HG02763 (cell line): ENCODE results near the gene ZSWIM1.

Source experiments
- ATAC-seq: cut with Tn5 transposase; IDR thresholded peaks from one replicate; pipeline ENCODE4 v1.9.1; 2021; ENCODE audit warnings: mild to moderate bottlenecking, moderate library complexity; ENCODE audit not compliant: unreplicated experiment

Gene ZSWIM1

DNA sequence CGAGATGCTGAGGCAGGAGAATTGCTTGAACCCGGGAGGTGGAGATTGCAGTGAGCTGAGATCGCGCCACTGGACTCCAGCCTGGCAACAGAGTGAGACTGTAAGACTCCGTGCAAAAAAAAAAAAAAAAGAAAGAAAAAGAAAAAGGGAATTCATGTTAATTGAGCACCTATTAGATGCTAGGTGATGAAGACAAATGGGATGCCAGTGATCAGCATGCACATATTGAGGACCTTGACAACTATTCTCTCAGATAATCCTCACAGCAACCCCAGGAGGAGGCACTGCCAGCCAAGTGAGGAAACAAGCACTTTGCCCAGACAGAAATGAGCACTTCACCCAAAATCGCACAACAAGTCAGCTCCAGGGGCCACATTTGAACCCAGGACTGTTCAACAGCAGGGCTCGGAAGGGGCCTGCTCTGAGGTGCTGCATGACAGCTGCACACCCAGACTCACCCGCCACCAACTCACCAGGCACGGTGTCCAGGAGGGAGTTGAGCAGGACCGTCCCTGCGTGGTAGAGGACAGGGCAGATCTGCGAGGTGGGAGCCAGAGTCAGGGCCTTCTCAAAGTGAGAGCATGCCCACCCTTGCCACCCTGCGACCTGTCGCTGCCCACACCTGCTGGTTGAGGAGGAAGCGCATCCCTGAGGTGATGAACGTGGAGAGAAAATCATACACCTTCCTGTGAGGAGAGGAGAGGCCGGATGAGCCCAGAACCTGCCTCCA lies 26.4 kb downstream of the ZSWIM1 start:
- ATAC-seq: no peak

- no peak for ATAC-seq
Measured at GRCh38 chr20:45908084-45908483, 27.1 kb downstream of the ZSWIM1 start.

- ATAC-seq: no peak
Measured at GRCh38 chr20:45909336-45909808, 28.3 kb downstream of the ZSWIM1 start.

- ATAC-seq: no peak
Measured at GRCh38 chr20:45909817-45910669, 29.0 kb downstream of the ZSWIM1 start.

DNA sequence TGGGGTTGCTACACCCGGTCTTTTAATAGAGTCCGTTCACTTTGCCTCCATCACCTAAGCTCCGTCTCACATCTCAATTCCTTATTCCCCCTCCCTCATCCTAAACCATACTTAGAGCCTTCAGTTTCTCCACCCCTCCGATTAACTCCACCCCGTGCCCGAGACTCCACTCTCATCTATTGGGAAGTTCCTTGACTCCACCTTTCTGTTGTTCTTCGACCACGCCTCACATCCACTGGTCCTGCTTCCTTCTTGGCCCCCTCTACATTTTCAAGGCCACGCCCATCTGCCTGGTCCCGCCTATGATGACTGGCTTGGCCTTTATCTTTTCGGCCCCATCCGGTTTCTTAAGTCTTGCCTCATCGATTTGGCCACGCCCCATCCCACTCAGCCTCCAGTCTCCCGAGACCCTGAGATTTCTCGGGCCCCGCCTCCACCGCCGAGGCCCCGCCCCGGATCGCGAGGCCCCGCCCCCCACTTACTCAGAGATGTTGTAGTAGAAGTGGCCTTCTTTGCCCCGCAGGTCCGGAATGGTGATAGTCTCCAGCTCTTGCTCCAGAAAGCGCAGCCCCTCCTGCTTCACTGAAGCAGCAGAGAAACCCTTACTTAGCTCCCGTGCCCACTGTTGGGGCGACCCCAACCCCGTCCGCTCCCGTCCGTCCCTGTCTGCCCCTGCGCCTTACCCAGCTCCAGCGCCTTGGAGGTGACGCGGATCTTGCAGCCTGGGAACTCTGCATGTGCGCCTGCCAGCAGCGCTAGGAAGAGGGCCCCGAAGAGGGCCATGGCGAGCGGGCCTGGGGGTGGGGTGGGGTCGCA lies 29.9 kb downstream of the ZSWIM1 start:
- ATAC-seq: peak; percentile 84

- ATAC-seq: no peak
Measured at GRCh38 chr20:45911486-45912343, 30.7 kb downstream of the ZSWIM1 start, which contains the start of gene PLTP. Gene PLTP, minus strand, starts transcription at chr20:45912155. Its CDS starts 703 bp downstream, at chr20:45911452.

- ATAC-seq: no peak
Measured at GRCh38 chr20:45912344-45912682, 31.3 kb downstream of the ZSWIM1 start.

GRCh38 chr20:45913116-45913515 lies 32.1 kb downstream of the ZSWIM1 start:
- ATAC-seq: no peak

DNA sequence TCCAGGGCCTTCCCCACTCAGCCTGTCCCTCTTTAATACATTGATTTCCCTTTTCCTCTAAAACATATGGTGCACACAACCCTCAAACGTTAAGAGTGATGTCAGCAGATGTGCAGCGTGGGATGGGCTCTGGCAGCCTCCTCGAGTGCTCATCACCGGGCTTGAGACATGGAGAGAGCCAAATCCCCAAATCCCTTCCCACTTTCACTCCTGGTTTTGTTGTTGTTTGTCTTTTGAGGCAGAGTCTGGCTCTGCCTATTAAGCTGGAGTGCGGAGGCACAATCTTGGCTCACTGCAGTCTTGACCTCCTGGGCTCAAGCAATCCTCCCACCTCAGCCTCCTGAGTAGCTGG lies 36.7 kb downstream of the ZSWIM1 start:
- no peak for ATAC-seq

DNA sequence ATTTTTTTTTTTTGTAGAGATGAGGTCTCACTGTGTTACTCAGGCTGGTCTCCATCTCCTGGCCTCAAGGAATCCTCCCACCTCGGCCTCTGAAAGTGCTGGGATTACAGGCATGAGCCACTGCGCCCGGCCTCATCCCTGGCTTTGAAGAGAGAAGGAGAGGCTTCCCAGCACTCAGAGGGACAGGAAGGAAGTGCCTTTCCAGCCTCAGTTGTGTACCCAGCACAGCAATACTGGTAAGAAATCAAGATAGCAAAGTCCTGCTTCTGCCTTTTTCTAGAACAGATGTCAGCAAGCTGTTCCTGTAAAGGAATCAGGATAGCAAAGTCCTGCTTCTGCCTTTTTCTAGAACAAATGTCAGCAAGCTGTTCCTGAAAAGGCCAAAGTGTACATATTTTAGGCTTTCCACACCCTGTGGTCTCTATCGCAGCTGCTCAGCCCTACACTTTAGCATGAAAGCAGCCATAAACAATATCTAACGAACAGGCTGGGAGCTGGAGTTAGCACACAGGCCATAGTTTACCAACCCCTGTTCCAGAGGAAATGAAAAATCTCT lies 37.2 kb downstream of the ZSWIM1 start:
- no peak for ATAC-seq

- ATAC-seq: no peak
Measured at GRCh38 chr20:45918779-45919537, 37.9 kb downstream of the ZSWIM1 start.

- no peak for ATAC-seq
Measured at GRCh38 chr20:45919542-45920399, 38.7 kb downstream of the ZSWIM1 start.

DNA sequence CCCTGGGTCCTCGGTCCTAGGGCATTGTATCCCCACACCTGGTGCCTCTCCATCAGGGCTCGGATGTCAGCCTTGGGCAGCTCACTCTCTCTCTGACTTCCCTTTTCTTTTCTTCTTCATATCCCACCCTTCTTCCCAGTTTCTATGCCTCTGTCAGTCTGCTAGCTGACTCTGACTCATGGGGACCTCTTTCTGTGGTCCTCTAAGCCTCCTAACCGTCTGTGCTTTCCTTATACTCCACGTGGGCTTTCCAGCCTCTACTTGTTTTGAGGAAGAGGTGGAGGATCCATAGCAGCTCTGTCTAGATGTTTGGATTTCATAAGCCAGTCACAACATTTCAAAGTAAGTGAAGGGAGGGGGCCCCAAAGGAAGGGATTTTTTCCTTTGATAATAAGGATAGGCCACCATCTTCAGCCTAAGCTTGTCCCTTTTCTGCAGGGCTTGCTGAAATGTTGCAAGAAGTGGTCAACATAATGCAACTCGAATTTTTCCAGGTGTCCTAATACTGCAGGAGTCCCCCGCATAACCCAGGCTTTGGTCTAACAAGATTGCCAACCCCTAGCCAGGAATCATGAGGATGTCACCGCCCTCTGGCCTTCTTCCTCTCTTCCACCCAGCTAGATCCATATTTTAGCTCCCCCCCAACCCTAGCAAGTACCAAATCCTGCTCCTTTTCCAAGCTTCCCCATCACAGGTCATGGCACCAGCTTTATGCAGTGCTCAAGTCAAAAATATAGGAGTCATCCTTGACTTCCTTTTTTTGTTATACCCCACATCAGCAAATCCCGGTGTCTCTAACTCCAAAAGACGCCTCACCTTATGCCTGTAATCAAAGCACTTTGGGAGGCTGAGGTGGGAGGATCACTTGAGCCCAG lies 39.7 kb downstream of the ZSWIM1 start:
- ATAC-seq: no peak

DNA sequence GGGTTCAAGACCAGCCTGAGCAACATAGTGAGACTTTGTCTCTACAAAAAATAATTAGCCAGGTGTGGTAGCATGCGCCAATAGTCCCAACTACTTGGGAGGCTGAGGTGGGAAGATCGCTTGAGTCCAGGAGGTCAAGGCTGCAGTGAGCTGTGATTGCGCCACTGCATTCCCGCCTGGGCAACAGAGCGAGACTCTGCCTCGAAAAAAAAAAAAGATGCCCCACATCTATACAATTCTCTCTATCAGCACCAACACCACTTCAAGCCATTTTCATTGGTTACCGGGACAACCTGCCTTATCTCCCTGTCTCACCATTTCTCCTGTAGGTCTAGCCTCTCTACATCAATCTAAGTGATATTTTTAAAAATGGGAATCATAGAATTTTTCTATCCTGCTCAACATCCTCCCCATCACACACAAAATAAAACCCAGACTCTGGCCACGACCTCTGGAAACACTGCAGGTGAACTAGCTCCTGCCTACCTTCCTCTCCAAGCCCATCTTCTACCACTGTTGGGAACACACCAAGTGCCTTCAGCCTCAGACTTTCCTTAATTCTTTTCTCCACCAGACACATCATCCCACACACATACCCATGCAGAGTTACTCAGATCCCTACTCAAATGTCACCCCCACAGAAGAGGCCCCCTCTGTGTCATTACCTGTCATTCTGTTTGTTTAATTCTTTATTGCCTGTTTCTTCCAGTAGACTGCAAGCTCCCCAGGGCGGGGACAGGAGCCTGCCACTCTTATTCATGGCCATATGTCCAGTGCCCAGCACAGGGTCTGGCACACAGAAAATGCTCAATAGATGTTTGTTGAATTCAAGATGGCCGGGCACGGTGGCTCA lies 40.5 kb downstream of the ZSWIM1 start:
- ATAC-seq: no peak

GRCh38 chr20:45924391-45925261 lies 43.6 kb downstream of the ZSWIM1 start:
- ATAC-seq: no peak
